Stimulated activated CD4-positive, alpha-beta T cell treated with anti-CD3 and anti-CD28 coated beads, TNF-alpha, amount 100 ng/mL, for 24 hours (primary cell): ENCODE measurements around the gene NUSAP1.
A peak's percentile ranks its signal among the peaks of the same experiment; 100 is the strongest.
"Not testable (repeated sequence)": the region's sequence is repeated elsewhere in the genome, so short reads cannot be mapped to it uniquely, and the experiment has no call there.

Experiments
- DNase-seq, 3 experiments: peaks; one replicate each; pipeline ENCODE4 v3.0.0-alpha.2; 2020; ENCODE audit warnings: low read depth in 3 of 3

NUSAP1 gene

GRCh38 chr15:41411441-41411840 is 78.8 kb downstream of the NUSAP1 start:
- no peak for DNase-seq

- DNase-seq: peak in 1 of 3 experiments; percentile 4
Observed at GRCh38 chr15:41416128-41416741, 83.6 kb downstream of the NUSAP1 start.

GRCh38 chr15:41416742-41417417 is 84.2 kb downstream of the NUSAP1 start, which contains the start of gene RTF1:
Gene RTF1 (plus strand): TSS chr15:41417095. CDS start chr15:41417116, 21 bp downstream.
- DNase-seq: peak; percentile 93 to 97 (median 97)

- peak in 1 of 3 experiments; percentile 20 for DNase-seq
Observed at GRCh38 chr15:41417418-41418195, 84.9 kb downstream of the NUSAP1 start.

- no peak for DNase-seq
Observed at GRCh38 chr15:41423979-41424659, 91.4 kb downstream of the NUSAP1 start.

GRCh38 chr15:41424809-41425208 is 92.1 kb downstream of the NUSAP1 start:
- no peak for DNase-seq

- DNase-seq: not testable (repeated sequence)
Observed at GRCh38 chr15:41425907-41426306, 93.2 kb downstream of the NUSAP1 start.

- DNase-seq: no peak
Observed at GRCh38 chr15:41429003-41429890, 96.6 kb downstream of the NUSAP1 start.
